ENCODE measurements around the gene CEP120.

Gene CEP120

GRCh38 chr5:123448017-123448617 is 24.9 kb upstream of the CEP120 start:
- TF ChIP-seq GATA2 (IDR thresholded peaks at IDR 0.05; ENCODE audit: low read depth, low read length) (no peak), GATA3 (IDR thresholded peaks at IDR 0.05; ENCODE audit: low read depth, low read length) (no peak)

GRCh38 chr5:123444016-123444415 is 20.8 kb upstream of the CEP120 start:
- no peak for TF ChIP-seq GATA3 (IDR thresholded peaks at IDR 0.05; ENCODE audit: low read depth, low read length)
- no peak for TF ChIP-seq GATA2 (IDR thresholded peaks at IDR 0.05; ENCODE audit: low read depth, low read length)

DNA sequence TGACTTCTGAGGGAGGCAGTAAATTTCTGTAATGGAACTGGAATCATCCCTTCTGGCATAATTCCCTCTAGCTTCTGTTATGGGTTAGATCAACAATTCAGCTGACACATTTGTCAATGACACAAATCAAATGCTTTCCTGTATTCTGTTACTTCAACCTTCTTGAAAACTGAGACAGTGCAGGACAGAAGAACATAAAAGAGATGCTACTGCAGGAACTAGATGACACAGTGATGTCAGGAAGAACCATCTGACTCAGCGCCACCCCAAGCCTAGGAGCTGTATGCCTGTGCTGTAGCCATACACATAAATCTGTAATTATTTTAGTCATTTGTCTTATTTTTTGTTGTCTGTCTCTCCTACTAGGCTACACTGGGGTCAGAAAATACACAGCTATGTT is 18.2 kb upstream of the CEP120 start:
- TF ChIP-seq GATA3 (IDR thresholded peaks at IDR 0.05; ENCODE audit: low read depth, low read length): no peak
- no peak for TF ChIP-seq GATA2 (IDR thresholded peaks at IDR 0.05; ENCODE audit: low read depth, low read length)

DNA sequence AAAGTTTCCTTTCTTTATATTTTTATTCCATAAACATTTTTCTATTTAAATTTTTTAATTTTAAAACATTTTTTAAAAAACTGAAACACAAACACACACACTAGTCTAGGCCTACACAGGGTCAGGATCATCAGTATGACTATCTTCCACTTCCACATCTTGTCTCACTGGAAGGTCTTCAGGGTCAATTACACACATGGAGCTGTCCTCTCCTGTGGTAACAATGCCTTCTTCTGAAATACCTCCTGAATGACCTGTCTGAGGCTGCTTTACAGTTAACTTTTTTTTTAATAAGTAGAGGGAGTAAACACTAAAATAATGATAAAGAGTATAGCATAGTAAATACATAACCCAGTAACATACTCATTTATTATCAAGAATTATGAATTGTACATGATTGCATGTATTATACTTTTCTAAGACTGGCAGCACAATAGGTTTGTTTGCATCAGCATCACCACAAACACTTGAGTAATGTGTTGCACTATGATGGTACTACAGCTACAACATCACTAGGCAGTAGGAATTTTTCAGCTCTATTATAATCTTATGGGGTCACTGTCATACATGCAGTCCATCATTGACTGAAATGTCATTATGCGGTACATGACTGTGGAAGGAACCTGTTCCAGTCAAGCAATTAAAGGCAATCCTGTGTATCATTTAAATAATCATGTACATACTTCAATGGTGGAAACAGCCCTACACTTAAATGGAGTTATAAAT is 17.4 kb upstream of the CEP120 start:
- TF ChIP-seq GATA2 (IDR thresholded peaks at IDR 0.05; ENCODE audit: low read depth, low read length): no peak
- TF ChIP-seq GATA3 (IDR thresholded peaks at IDR 0.05; ENCODE audit: low read depth, low read length): no peak

- TF ChIP-seq GATA2 (IDR thresholded peaks at IDR 0.05; ENCODE audit: low read depth, low read length): no peak
- TF ChIP-seq GATA3 (IDR thresholded peaks at IDR 0.05; ENCODE audit: low read depth, low read length): no peak
Measured at GRCh38 chr5:123439709-123440108, 16.5 kb upstream of the CEP120 start.

DNA sequence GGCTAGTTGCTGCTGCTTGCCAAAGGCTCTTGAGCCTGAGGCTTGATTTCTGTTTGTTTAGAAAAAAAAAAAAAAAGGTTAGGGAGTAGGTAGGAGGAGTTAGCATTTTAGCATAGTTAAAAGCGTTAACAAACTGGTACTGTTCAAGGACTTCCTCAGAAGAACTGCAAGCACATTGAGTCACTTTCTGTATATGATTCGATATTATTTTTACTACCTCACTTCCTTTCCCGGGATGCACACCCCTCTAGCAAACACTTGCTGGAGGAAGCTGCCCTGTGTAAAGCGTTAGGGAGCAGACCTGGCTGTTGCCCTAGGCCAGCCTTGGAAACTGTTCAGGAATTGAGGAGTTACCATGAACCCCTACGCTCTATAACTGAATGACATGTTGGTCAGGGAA is 15.7 kb upstream of the CEP120 start:
- TF ChIP-seq GATA2 (IDR thresholded peaks at IDR 0.05; ENCODE audit: low read depth, low read length) (no peak), GATA3 (IDR thresholded peaks at IDR 0.05; ENCODE audit: low read depth, low read length) (no peak)

DNA sequence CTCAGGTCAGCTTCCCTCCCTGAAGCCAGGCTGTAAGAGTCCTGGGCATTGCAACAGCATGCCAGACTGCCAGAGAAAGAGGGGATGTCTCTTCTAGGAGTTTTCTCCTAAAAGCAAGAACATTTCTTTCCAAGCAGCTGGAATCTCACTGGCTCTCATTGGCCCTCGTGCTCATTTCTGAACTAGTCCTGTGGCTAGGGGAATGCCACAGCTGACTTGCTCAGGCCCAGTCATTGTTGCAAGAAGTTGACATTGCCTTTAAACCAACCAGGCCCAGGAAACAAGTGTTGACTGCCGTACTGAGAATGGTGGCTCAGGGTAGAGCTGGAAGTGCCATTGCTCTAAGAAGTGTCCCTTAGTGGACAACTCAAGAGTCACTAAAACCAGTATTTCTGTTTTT is 15.0 kb upstream of the CEP120 start:
- TF ChIP-seq GATA3 (IDR thresholded peaks at IDR 0.05; ENCODE audit: low read depth, low read length) (no peak), GATA2 (IDR thresholded peaks at IDR 0.05; ENCODE audit: low read depth, low read length) (no peak)

GRCh38 chr5:123436201-123436600 is 13.0 kb upstream of the CEP120 start:
- TF ChIP-seq GATA3 (IDR thresholded peaks at IDR 0.05; ENCODE audit: low read depth, low read length) (no peak), GATA2 (IDR thresholded peaks at IDR 0.05; ENCODE audit: low read depth, low read length) (no peak)

- TF ChIP-seq GATA3 (IDR thresholded peaks at IDR 0.05; ENCODE audit: low read depth, low read length): no peak
- no peak for TF ChIP-seq GATA2 (IDR thresholded peaks at IDR 0.05; ENCODE audit: low read depth, low read length)
Measured at GRCh38 chr5:123434796-123435195, 11.6 kb upstream of the CEP120 start.

DNA sequence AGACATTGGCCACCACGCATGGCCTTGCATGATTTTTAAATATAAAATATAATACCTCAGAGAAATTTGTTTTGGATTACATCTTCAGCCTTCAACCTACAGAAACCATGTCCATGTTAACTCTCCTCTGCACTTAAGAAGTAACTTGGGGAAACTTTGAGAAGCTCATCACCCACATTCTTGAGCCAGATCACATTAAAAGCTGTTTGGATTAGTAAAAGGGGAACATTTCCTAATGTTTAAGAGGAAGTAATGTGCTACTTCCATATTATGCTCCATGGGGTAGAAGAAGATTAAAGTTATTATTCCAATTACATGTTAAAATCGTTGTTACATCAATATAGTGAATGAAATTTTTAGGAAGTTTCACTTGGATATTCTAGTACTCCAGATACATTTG is 10.4 kb upstream of the CEP120 start:
- TF ChIP-seq GATA3 (IDR thresholded peaks at IDR 0.05; ENCODE audit: low read depth, low read length) (no peak), GATA2 (IDR thresholded peaks at IDR 0.05; ENCODE audit: low read depth, low read length) (no peak)

- no peak for TF ChIP-seq GATA3 (IDR thresholded peaks at IDR 0.05; ENCODE audit: low read depth, low read length)
- no peak for TF ChIP-seq GATA2 (IDR thresholded peaks at IDR 0.05; ENCODE audit: low read depth, low read length)
Measured at GRCh38 chr5:123429993-123430392, 6.8 kb upstream of the CEP120 start.

GRCh38 chr5:123429221-123429954 is 6.2 kb upstream of the CEP120 start:
- TF ChIP-seq GATA3 (IDR thresholded peaks at IDR 0.05; ENCODE audit: low read depth, low read length): no peak
- TF ChIP-seq GATA2 (IDR thresholded peaks at IDR 0.05; ENCODE audit: low read depth, low read length): no peak

- no peak for TF ChIP-seq GATA3 (IDR thresholded peaks at IDR 0.05; ENCODE audit: low read depth, low read length)
- TF ChIP-seq GATA2 (IDR thresholded peaks at IDR 0.05; ENCODE audit: low read depth, low read length): no peak
Measured at GRCh38 chr5:123428521-123429220, 5.5 kb upstream of the CEP120 start.

GRCh38 chr5:123427281-123427680 is 4.1 kb upstream of the CEP120 start:
- no peak for TF ChIP-seq GATA2 (IDR thresholded peaks at IDR 0.05; ENCODE audit: low read depth, low read length)
- TF ChIP-seq GATA3 (IDR thresholded peaks at IDR 0.05; ENCODE audit: low read depth, low read length): no peak

Measured in SH-SY5Y (cell line).